GM21447 (cell line): ENCODE data around the gene BOLA2B.
"Not testable (repeated sequence)": the region's sequence is repeated elsewhere in the genome, so short reads cannot be mapped to it uniquely, and the experiment has no call there.

ENCODE experiments used
- ATAC-seq: cut with Tn5 transposase; IDR thresholded peaks from one replicate; pipeline ENCODE4 v1.9.1; 2021; ENCODE audit not compliant: unreplicated experiment

BOLA2B gene

DNA sequence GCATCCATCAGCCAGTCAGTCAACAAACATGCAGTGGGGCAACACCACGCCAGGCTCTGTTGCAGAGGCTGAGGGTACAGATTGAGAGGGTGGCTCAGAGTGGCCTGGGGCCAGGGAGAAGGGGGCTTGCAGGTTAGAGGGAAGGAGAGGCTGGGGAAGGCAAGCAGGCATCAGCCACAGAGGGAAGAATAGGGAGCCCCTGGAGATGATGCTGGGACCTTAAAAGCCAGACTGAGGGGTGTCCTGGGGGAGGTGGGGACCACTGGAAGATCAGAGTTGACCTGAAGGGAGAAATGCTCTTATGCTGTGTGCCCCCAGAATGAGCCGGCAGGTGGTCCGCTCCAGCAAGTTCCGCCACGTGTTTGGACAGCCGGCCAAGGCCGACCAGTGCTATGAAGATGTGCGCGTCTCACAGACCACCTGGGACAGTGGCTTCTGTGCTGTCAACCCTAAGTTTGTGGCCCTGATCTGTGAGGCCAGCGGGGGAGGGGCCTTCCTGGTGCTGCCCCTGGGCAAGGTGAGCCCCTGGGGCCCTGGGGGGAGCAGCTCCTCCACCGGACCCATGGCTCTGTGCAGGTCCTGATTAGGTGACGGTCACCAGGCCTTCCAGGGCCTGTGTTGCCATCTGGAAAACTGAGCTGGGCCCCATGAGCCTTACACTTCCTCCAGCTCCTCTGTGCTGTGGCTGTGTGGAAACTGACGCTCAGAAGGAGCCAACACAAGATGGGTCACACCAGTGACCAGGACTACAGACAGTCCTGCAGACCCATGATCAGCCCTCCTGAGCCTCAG is 8.4 kb downstream of the BOLA2B start:
- ATAC-seq = no peak

- ATAC-seq = no peak
These were observed 9.2 kb downstream of the BOLA2B start for GRCh38 chr16:30184096-30184890.

- peak; percentile 44 for ATAC-seq
These were observed 10.0 kb downstream of the BOLA2B start, which contains the start of gene CORO1A for GRCh38 chr16:30183233-30184095. TSS of gene CORO1A (plus strand) at chr16:30183602. CDS start at chr16:30185210, 1,608 bp downstream.

DNA sequence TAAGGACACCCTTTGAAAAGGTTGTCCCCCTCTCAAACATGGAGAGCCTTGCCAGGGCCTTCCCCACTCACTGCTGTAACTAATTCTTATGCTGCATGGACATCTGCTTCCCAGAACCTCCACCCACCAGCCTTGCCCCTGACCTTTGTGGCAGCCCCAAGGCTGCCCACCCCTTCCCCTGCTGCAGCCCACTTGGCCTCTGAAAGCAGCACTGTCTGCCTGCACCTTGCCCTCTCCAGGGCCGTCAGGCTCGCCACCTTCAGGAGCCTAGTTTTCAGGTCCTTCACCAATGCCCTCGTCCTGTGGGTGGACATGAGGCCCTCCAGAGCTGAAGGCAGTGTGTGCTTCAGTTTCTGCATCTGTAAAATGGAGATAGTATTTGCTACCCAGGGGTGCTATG is 12.7 kb downstream of the BOLA2B start:
- ATAC-seq = no peak

GRCh38 chr16:30179931-30180330 is 13.5 kb downstream of the BOLA2B start:
- no peak for ATAC-seq

GRCh38 chr16:30179195-30179594 is 14.3 kb downstream of the BOLA2B start:
- ATAC-seq = no peak

DNA sequence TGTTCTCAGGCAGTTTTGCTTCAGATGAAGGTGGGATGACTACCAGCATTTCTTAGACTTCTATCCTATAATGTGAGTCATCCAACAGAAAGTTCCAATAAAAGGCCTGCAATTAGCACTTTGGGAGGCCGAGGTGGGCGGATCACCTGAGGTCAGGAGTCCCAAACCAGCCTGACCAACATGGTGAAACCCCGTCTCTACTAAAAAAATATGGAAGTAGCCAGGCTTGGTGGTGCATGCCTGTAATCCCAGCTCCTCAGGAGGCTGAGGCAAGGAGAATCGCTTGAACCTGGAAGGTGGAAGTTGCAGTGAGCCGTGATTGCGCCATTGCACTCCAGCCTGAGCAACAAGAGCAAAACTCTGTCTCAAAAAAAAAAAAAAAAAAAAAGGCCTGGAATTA is 16.6 kb downstream of the BOLA2B start:
- ATAC-seq = not testable (repeated sequence)

GRCh38 chr16:30173054-30173453 is 20.4 kb downstream of the BOLA2B start:
- ATAC-seq = no peak

DNA sequence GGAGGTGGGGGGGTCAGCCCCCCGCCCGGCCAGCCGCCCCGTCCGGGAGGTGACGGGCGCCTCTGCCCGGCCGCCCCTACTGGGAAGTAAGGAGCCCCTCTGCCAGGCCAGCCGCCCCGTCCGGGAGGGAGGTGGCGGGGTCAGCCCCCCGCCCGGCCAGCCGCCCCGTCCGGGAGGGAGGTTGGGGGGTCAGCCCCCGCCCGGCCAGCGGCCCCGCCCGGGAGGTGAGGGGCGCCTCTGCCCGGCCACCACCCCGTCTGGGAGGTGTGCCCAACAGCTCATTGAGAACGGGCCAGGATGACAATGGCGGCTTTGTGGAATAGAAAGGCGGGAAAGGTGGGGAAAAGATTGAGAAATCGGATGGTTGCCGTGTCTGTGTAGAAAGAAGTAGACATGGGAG is 23.3 kb downstream of the BOLA2B start:
- not testable (repeated sequence) for ATAC-seq

DNA sequence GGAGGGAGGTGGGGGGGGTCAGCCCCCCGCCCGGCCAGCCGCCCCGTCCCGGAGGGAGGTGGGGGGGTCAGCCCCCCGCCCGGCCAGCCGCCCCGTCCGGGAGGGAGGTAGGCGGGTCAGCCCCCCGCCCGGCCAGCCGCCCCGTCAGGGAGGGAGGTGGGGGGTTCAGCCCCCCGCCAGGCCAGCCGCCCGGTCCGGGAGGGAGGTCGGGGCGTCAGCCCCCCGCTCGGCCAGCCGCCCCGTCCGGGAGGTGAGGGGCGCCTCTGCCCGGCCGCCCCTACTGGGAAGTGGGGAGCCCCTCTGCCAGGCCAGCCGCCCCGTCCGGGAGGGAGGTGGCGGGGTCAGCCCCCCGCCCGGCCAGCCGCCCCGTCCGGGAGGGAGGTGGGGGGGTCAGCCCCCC is 24.1 kb downstream of the BOLA2B start:
- ATAC-seq = not testable (repeated sequence)

GRCh38 chr16:30168746-30169145 is 24.7 kb downstream of the BOLA2B start:
- ATAC-seq = not testable (repeated sequence)

DNA sequence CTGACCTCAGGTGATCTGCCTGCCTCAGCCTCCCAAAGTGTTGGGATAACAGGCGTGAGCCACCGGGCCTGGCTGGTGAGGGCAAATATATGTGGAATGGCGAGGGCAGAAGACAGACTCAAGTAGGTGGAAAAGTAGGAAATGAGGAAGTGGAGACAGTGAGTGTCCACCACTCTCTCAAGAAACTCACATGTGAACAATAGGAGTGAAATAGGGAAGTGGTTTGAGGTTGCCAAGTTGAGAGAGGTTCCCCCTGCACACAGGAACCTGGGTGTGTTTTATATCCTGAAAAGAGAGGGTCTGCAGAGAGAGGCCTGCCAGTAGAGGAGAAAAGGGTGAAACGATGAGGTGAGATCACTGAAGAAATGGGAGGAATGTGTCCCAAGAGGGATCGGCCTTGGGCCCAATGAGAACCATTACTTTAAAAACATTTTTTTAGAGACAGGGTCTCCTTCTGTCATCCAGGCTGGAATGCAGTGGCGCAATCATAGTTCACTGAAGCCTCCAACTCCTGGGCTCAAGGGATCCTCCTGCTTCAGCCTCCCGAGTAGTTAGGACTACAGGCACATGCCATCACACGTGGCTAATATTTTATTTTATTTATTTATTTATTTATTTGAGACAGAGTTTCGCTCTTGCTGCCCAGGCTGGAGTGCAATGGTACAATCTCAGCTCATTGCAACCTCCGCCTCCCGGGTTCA is 27.1 kb downstream of the BOLA2B start:
- no peak for ATAC-seq

GRCh38 chr16:30163538-30163937 is 29.9 kb downstream of the BOLA2B start:
- ATAC-seq = no peak

GRCh38 chr16:30157214-30157613 is 36.3 kb downstream of the BOLA2B start:
- ATAC-seq = no peak

- no peak for ATAC-seq
These were observed 38.3 kb downstream of the BOLA2B start for GRCh38 chr16:30155188-30155587.

- ATAC-seq = no peak
These were observed 40.9 kb downstream of the BOLA2B start for GRCh38 chr16:30152517-30152916.

- no peak for ATAC-seq
These were observed 42.4 kb downstream of the BOLA2B start for GRCh38 chr16:30151091-30151490.

DNA sequence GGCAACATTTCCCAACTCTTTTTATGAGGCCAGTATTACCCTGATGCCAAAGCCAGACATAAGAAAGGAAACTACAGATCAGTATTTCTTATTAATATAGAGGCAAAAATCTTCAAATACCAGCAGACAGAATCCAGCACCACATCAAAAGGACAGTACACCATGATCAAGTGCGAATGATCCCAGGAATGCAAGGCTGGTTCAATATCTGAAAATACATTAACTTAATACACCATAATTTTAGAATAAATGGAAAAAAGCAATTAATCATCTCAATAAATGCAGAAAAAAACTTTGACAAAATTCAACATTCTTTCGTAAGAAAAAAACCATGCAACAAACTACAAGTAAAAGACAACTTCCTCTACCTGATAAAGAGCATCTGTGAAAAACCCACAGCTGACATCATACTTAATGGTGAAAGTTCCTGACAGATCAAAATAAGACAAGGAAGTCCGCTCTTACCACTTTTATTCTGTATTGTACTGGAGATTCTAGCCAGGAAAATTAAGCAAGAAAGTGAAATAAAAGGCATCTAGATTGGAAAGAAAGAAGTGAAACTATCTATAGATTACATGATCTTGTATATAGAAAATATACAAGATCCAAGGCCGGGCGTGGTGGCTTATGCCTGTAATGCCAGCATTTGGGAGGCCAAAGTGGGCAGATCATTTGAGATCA is 44.1 kb downstream of the BOLA2B start:
- no peak for ATAC-seq

DNA sequence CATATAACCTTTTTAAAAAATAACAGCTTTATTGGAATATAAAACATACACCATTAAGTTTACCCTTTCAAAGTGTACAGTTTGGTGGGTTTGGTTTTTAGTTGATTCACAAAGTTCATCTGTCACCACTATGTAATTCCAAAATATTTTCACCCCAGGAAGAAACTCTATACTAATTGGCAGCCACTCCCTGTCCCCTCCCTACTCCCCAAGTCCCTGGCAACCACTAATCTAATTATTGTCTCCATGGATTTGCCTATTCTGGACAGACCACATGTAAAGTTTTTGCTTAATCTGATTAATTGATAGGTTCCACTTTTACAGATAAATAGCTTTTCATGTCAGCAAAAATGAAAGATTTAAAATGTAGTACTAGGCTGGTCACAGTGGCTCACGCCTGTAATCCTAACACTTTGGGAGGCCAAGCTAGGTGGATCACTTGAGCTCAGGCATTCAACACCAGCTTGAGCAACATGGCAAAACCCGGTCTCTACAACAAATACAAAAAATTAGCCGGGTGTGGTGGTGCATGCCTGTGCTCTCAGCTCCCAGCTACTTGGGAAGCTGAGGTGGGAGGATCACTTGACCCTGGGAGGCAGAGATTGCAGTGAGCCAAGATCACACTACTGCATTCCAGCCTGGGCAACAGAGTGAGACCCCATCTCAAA is 45.5 kb downstream of the BOLA2B start:
- no peak for ATAC-seq
